ENCODE measurements around the gene DLG3. TPM values are rescaled to one million over a fixed set of nuclear protein-coding genes. Genes with fewer than 3 reads are reported as not detected.

The DLG3 gene
- total RNA-seq, 1 experiment from 2014 or later, result 1.9 TPM

DNA sequence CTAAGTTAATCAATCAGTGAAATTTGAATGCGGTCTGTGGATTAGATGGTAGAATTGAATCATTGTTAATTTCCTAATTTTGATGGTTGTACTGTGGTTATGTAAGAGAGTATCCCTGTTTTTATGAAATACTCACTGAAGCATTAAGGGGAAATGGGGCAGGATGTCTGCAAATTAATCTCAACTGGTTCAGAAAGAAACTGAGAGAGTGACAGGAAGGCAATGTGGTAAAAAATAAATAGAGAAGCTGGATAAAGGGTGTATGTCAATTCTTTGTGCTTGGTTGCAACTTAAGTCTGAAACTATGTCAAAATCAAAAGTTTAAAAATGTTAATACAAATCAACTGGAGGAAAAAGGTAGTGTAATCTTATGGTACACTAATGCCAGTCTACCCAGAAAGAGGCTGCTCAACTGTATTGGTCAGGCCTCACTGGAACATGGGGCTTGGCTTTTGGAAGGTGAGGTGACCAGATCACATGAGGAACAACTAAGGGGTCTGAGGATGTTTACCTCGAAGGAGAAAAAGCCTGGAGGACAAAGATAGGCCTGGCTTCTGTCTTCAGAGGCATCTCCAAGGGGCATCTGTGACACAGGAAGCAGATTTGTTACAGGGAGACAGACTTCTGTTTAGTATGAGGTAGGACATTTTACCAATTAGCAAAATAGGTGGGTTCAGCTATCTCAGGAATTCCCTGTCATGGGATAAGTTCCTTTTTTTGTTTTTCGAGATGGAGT, 83.1 kb downstream of the DLG3 start:
- H3K36me3 ChIP-seq, result no peaks in the 10 kb centered on the region
- H3K4me3 ChIP-seq, result no peak overlapping the region
- no peaks in the 10 kb centered on the region for H3K9me3 ChIP-seq
- no peak for DNase-seq
- no peaks in the 10 kb centered on the region for H3K27me3 ChIP-seq

DNA sequence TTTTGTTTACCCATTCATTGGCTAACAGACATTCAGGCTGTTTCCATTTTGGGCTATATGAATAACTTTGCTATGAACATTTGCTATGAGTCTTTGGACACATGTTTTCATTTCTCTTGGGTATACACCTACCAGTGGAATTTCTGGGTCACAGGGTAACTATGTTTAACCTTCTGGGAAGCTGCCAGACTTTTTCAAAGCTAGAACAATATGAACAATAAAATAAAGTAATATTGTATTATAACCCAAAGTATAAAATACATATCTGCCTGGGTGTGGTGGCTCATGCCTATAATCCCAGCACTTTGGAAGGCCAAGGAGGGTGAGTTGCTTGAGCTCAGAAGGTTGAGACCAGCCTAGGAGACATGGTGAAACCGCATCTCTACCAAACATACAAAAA, 90.6 kb downstream of the DLG3 start:
- Histone ChIP-seq H3K4me3 (no peak overlapping the region), H3K9me3 (no peaks in the 10 kb centered on the region), H3K36me3 (no peaks in the 10 kb centered on the region), H3K27me3 (no peaks in the 10 kb centered on the region)
- no peak for DNase-seq

DNA sequence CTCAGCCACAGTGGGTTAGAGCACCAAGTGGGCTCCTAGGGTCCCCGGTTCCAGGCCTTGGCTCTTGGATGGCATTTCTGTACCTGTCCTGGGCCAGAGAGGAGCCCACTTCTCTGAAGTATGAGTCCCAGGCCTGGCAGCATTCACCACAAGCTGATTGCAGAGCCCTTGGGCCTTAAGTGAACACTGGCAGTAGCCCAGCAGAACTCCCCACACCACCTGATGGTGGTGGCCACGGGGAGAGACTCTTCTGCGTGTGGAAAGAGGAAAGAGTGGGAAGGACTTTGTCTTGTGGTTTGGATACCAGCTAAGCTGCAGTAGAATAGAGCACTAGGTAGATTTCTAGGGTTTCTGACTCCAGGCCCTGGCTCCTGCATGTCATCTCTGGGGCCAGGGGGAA, 104.8 kb downstream of the DLG3 start:
- H3K36me3 ChIP-seq, result no peaks in the 10 kb centered on the region
- H3K4me3 ChIP-seq, result no peak overlapping the region
- H3K27me3 ChIP-seq, result no peaks in the 10 kb centered on the region
- H3K9me3 ChIP-seq, result no peaks in the 10 kb centered on the region
- no peak for DNase-seq

DNA sequence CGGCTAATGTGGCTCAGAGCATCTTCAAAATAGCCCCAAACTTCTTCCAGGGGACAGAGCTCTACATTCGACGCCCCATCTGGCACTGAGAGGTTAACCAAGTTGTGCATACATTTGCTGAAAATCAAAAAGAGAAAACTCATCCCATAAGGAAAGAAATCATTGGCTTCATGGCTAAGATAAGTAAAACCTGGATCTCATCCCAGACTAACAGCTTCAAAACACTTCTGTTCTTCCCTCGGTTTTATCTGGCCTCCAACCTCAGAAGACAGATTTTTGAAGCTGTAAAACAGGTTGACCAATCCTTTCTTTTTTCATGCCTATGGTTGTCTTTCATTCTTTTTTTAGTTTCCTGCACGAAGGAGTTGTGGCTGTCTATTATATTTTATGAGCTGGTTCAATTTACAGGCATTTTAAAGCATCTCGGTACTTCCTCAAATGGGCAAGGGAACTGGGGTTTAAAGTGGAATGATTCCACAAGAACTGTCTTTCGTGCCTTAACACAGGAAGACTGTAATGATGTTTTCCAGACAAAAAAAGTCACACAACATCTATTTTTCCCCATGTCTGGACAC, 107.6 kb downstream of the DLG3 start:
- H3K27me3 ChIP-seq, result no peaks in the 10 kb centered on the region
- H3K36me3 ChIP-seq, result no peaks in the 10 kb centered on the region
- DNase-seq, result no peak
- H3K4me3 ChIP-seq, result no peak overlapping the region
- H3K9me3 ChIP-seq, result no peaks in the 10 kb centered on the region

DNA sequence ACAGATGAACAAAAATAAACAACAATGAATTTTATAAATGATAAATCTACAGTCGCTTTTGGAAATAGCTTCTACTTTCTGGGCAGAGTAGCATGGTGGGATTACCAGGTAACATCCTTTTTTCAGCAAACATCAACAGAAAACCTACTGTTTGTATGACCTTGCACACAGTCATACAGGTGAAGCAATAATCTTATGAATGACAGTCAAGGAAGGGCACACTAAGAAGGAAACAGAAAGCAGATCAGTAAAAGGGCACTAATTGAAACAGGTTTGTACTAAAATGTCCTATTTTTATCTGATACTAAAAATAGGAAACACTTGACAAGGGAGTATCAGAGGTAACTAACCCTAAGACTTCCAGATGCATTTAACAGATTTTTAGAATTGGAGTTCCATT, 108.9 kb downstream of the DLG3 start:
- Histone ChIP-seq H3K4me3 (no peak overlapping the region), H3K36me3 (no peaks in the 10 kb centered on the region), H3K9me3 (no peaks in the 10 kb centered on the region), H3K27me3 (no peaks in the 10 kb centered on the region)
- DNase-seq, result no peak

DNA sequence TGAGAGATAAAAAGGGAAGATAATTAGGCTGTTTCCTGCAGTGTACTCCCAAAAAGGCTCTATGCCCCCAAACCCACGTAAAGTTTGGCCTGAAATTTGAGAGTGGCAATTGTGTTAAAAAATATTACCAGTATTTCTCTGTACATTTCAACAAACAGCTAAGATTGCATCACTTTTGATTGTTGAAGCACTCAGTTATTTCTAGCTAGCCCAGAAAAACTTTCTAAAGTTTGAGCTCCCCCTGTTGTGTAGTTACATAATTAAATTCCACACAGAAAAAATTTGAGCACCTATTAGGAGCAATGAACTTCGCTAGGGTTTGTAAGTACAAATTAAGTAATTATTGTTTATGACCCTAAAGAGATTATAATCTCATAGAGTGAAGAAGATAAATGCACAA, 109.4 kb downstream of the DLG3 start:
- no peak for DNase-seq

DNA sequence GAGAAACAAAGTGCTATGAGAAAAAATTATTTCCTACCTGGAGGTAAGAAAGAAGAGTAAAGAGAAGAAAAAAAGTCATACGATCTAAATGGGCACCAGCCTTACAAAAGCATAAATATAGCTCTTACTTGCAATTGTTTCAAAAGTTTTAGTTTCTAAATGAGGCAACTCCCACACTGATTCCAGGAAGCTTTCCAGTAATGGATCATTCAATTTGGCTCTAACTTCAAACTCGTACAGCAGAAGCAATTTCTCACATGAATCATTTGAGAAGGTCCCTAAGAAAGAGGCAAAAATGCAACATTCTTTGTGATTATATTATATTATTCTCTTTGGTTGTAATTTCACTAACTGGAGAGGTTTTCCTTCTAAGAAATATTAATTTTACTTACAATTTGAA, 109.9 kb downstream of the DLG3 start:
- no peak for DNase-seq
- no peaks in the 10 kb centered on the region for H3K27me3 ChIP-seq
- H3K9me3 ChIP-seq, result no peaks in the 10 kb centered on the region
- H3K4me3 ChIP-seq, result no peak overlapping the region
- no peaks in the 10 kb centered on the region for H3K36me3 ChIP-seq

More for the DNA sequence above, 109.4 kb downstream of the DLG3 start:
- Histone ChIP-seq H3K27me3 (no peaks in the 10 kb centered on the region), H3K4me3 (no peak overlapping the region), H3K36me3 (no peaks in the 10 kb centered on the region), H3K9me3 (no peaks in the 10 kb centered on the region)

DNA sequence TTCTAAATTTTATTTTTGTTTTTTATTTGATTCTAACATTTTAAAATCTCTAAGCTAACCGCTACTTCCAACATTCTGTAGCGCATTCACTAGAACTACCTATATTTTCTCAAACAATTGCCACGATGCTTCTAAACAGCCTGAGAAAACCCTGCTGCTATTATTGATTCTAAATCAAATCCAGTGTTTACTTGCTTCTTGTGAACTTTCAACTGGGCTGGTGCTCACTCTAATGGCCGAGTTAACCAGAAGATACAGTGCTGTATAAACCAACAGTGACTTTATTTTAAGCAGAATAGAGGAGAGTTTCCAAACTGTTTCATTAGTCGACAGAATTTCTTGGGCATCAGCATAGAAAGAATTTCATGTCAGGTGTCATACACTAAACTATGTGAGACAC, 110.3 kb downstream of the DLG3 start:
- Histone ChIP-seq H3K9me3 (no peaks in the 10 kb centered on the region), H3K27me3 (no peaks in the 10 kb centered on the region), H3K4me3 (no peak overlapping the region), H3K36me3 (no peaks in the 10 kb centered on the region)
- DNase-seq, result no peak

Other genes starting within 250 kb of the DLG3 start
- not detected in 2 replicates for gene AWAT1, start 210.2 kb upstream of the DLG3 start, total RNA-seq (2014; rRNA removed; shearing (Covaris generic); ENCODE audit: low replicate concordance)
- not detected in 2 replicates for gene P2RY4, start 184.6 kb upstream of the DLG3 start, total RNA-seq (2014; rRNA removed; shearing (Covaris generic); ENCODE audit: low replicate concordance)
- gene ARR3, start 176.5 kb upstream of the DLG3 start, total RNA-seq (2014; rRNA removed; shearing (Covaris generic); ENCODE audit: low replicate concordance), result not detected in 2 replicates
- not detected in 2 replicates for gene RAB41, start 162.7 kb upstream of the DLG3 start, total RNA-seq (2014; rRNA removed; shearing (Covaris generic); ENCODE audit: low replicate concordance)
- gene PDZD11, start 154.9 kb upstream of the DLG3 start, total RNA-seq (2014; rRNA removed; shearing (Covaris generic); ENCODE audit: low replicate concordance), result 80.6 and 82.4 TPM in 2 replicates
- gene KIF4A, start 154.7 kb upstream of the DLG3 start, total RNA-seq (2014; rRNA removed; shearing (Covaris generic); ENCODE audit: low replicate concordance), result 26.6 and 30.0 TPM in 2 replicates
- gene GDPD2, start 21.5 kb upstream of the DLG3 start, total RNA-seq (2014; rRNA removed; shearing (Covaris generic); ENCODE audit: low replicate concordance), result 0.43 TPM in 1 of 2 replicates, not detected in the other